ENCODE results near the gene KCNV2.

The KCNV2 gene

GRCh38 chr9:2722715-2723114 is 5.4 kb downstream of the KCNV2 start:
- no peak for FAIRE-seq

- peak; percentile 41 for FAIRE-seq
These were observed 6.2 kb downstream of the KCNV2 start for GRCh38 chr9:2723376-2724065.

- no peak for FAIRE-seq
These were observed 7.8 kb downstream of the KCNV2 start for GRCh38 chr9:2725126-2725525.

GRCh38 chr9:2725898-2726649 is 8.8 kb downstream of the KCNV2 start:
- FAIRE-seq: no peak

GRCh38 chr9:2726650-2727340 is 9.5 kb downstream of the KCNV2 start:
- FAIRE-seq: no peak

- FAIRE-seq: no peak
These were observed 10.1 kb downstream of the KCNV2 start for GRCh38 chr9:2727374-2727773.

- FAIRE-seq: peak; percentile 74
These were observed 10.8 kb downstream of the KCNV2 start for GRCh38 chr9:2727966-2728613.

- FAIRE-seq: no peak
These were observed 11.7 kb downstream of the KCNV2 start for GRCh38 chr9:2729003-2729402.

GRCh38 chr9:2729721-2730120 is 12.4 kb downstream of the KCNV2 start:
- FAIRE-seq: no peak

GRCh38 chr9:2730971-2731370 is 13.7 kb downstream of the KCNV2 start:
- no peak for FAIRE-seq

GRCh38 chr9:2732492-2732891 is 15.2 kb downstream of the KCNV2 start:
- no peak for FAIRE-seq

GRCh38 chr9:2740616-2741015 is 23.3 kb downstream of the KCNV2 start:
- no peak for FAIRE-seq

GRCh38 chr9:2741441-2742158 is 24.3 kb downstream of the KCNV2 start:
- FAIRE-seq: no peak

- FAIRE-seq: no peak
These were observed 24.9 kb downstream of the KCNV2 start for GRCh38 chr9:2742214-2742613.

GRCh38 chr9:2743937-2744529 is 26.7 kb downstream of the KCNV2 start:
- FAIRE-seq: no peak

- FAIRE-seq: no peak
These were observed 28.5 kb downstream of the KCNV2 start for GRCh38 chr9:2745560-2746380.

- FAIRE-seq: no peak
These were observed 32.2 kb downstream of the KCNV2 start for GRCh38 chr9:2749485-2749884.

GRCh38 chr9:2755285-2755684 is 38.0 kb downstream of the KCNV2 start:
- FAIRE-seq: no peak

- FAIRE-seq: no peak
These were observed 41.0 kb downstream of the KCNV2 start for GRCh38 chr9:2758162-2758897.

- no peak for FAIRE-seq
These were observed 41.7 kb downstream of the KCNV2 start for GRCh38 chr9:2758898-2759510.

Measured in endometrium (tissue), 2 donors.